Ovary (tissue), 9 donors: Measurements from ENCODE around the gene PRKD3. TPM values are rescaled to one million over a fixed set of nuclear protein-coding genes. Genes with fewer than 3 reads are reported as not detected.

Experiments
- DNase-seq, 5 donors: peaks; one replicate each; pipeline ENCODE4 v3.0.0-alpha.2; 2019 to 2020
- H3K27ac ChIP-seq, 2 donors: fragments of 200-600 bp; one replicate each; pipeline versions ENCODE4 v1.5.1 to v1.8.0; 2019 to 2022
- H3K27me3 ChIP-seq: fragments of 200-600 bp; one replicate; pipeline ENCODE4 v1.8.0; 2022
- H3K36me3 ChIP-seq: fragments of 200-600 bp; sonication (generic); one replicate; pipeline ENCODE4 v1.5.1; 2019
- H3K4me1 ChIP-seq: one replicate; pipeline ENCODE4 v1.8.1; 2013; ENCODE audit warnings: mild to moderate bottlenecking, moderate library complexity; ENCODE audit not compliant: insufficient read depth
- H3K4me3 ChIP-seq: fragments of 200-600 bp; sonication (generic); one replicate; pipeline ENCODE4 v1.5.1; 2017
- H3K9me3 ChIP-seq, 2 donors: fragments of 200-600 bp in 1 of 2; sonication (generic) in 1 of 2; one replicate each; pipeline versions ENCODE4 v1.5.1 to v1.8.1; 2013 to 2019; ENCODE audit warnings: mild to moderate bottlenecking in 1 of 2, moderate library complexity in 1 of 2
- EP300 ChIP-seq: sonication (generic); formaldehyde crosslinking; IDR thresholded peaks from one replicate; pipeline ENCODE4 v1.6.1; 2017; ENCODE audit warnings: antibody characterized with exemption
- POLR2A ChIP-seq: fragments of 450-650 bp; IDR thresholded peaks from one replicate; pipeline ENCODE4 v1.6.1; 2017; ENCODE audit warnings: antibody characterized with exemption, mild to moderate bottlenecking, moderate library complexity
- WGBS, 3 donors: extraction: QIAGEN DNeasy Blood & Tissue Kit in 1 of 3; methylation state at CpG; one replicate each; pipeline versions ENCODE4 v1.1.5 to v1.1.7; 2013 to 2017; 5-methylcytosine and 5-hydroxymethylcytosine counted together
- intact Hi-C, 4 donors: fragments of 100-400 bp; cut with DNase I; formaldehyde crosslinking; loops; one replicate each; pipeline versions ENCODE4 v1.11.0 to v1.15.1; 2022 to 2023
- polyA plus RNA-seq, 2 donors: library from polyadenylated mRNA; stranded (reverse); fragments of 200-250 nt in 1 of 2; fragments of 350-450 nt in 1 of 2; fragmentation: Illumina TruSeq in 1 of 2; extraction: RNeasy Lipid Tissue Mini Kit (QIAGEN cat#74804) in 1 of 2; gene quantifications; one replicate each; pipeline ENCODE4 v1.2.3, GENCODE V29; 2013 to 2014
- total RNA-seq, 7 donors: library from RNA; depleted of rRNA in 2 of 7; stranded (reverse); fragments of >200 nt in 2 of 7; fragmentation: NEBNext Ultra II Directional in 3 of 7; extraction: Animal tissue kit (Norgen Biotek cat#: 25700) in 3 of 7; gene quantifications; one replicate each; pipeline versions ENCODE4 v1.1.0 to v1.2.4, GENCODE V29; 2016 to 2023
- TF ChIP-seq, protein P1 (sequence below), 3 donors: fragments of 450-650 bp in 2 of 3; fragments of 200-600 bp in 1 of 3; IDR thresholded peaks; one replicate each; pipeline versions ENCODE4 v1.5.1 to v1.8.0; 2016 to 2022; ENCODE audit warnings: antibody characterized with exemption in 3 of 3, mild to moderate bottlenecking in 1 of 3
- donor health status: DM: no; HTN: no; CAD: no; lungs with moderate emphysema.
- donor health status: DM: no; HTN: no; CAD: no.
- donor health status: Bipolar disorder and iron deficiency.
- donor health status: DM: yes; HTN: yes; CAD: no.
- donor health status: DM: no; HTN: no; CAD: no.
- donor health status: DM: yes; HTN: yes; CAD: no.

PRKD3 gene
- total and polyA plus RNA-seq, 9 donors, result 13.7 to 48.8 (median 38.5) TPM

DNA sequence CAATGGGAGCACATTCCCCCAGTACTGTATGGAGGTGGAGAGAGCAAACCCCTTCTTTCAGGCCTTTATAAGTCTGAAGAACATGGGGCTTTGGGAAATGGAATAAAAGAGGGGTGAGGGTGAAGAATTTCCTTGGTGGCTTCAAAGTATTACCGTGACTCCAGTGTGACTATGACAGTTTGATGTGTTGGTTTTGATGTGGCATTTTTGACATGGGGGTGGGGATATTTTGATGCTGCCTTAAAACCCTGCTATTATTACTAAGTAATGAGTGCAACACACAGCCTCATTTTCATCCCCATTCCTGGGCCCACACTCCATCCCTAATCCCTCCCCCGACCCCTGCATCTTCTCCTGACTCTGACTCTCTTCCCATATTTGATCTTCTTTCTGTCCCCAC lies 43.4 kb upstream of the PRKD3 start:
- Histone ChIP-seq H3K9me3 (no peaks in the 10 kb centered on the region), H3K27me3 (no peaks in the 10 kb centered on the region), H3K4me1 (no peaks in the 10 kb centered on the region), H3K27ac (no peak overlapping the region), H3K36me3 (no peaks in the 10 kb centered on the region), H3K4me3 (no peak overlapping the region)
- no peak for DNase-seq
- intact Hi-C loops, result no loop called here
- WGBS, 3 donors, result 93 to 98% (median 97%) methylated on average over 2 of the region's 2 CpGs
- TF ChIP-seq EP300 (no peak), POLR2A (no peak)
- TF ChIP-seq, protein P1, sequence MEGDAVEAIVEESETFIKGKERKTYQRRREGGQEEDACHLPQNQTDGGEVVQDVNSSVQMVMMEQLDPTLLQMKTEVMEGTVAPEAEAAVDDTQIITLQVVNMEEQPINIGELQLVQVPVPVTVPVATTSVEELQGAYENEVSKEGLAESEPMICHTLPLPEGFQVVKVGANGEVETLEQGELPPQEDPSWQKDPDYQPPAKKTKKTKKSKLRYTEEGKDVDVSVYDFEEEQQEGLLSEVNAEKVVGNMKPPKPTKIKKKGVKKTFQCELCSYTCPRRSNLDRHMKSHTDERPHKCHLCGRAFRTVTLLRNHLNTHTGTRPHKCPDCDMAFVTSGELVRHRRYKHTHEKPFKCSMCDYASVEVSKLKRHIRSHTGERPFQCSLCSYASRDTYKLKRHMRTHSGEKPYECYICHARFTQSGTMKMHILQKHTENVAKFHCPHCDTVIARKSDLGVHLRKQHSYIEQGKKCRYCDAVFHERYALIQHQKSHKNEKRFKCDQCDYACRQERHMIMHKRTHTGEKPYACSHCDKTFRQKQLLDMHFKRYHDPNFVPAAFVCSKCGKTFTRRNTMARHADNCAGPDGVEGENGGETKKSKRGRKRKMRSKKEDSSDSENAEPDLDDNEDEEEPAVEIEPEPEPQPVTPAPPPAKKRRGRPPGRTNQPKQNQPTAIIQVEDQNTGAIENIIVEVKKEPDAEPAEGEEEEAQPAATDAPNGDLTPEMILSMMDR (IDR thresholded peaks at IDR 0.05), result no peak

DNA sequence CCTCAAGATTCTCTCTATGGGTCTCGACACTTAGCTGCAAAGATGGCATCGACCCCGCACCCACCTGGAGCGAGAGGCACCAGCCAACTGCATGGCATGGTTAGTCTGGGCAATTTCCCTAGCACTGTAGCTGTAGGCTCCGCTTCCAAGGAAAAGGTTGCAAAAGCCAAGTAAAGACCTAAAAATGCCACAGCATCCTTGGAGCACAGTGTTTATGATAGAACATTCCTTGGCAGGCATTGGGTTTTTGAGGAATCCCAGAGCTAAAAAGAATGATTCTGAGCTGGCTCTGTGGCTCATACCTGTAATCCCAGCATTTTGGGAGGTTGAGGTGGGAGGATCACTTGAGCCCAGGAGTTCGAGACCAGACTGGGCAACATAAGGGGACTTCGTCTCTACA lies 42.7 kb upstream of the PRKD3 start:
- Histone ChIP-seq H3K27ac (no peak overlapping the region), H3K27me3 (no peaks in the 10 kb centered on the region), H3K9me3 (no peaks in the 10 kb centered on the region), H3K36me3 (no peaks in the 10 kb centered on the region), H3K4me3 (no peak overlapping the region), H3K4me1 (no peaks in the 10 kb centered on the region)
- WGBS, 3 donors, result 92 to 93% (median 92%) methylated on average over 7 of the region's 7 CpGs
- intact Hi-C loops, result no loop called here
- no peak for DNase-seq
- TF ChIP-seq, protein P1 (IDR thresholded peaks at IDR 0.05), result no peak
- TF ChIP-seq POLR2A (no peak), EP300 (no peak)

DNA sequence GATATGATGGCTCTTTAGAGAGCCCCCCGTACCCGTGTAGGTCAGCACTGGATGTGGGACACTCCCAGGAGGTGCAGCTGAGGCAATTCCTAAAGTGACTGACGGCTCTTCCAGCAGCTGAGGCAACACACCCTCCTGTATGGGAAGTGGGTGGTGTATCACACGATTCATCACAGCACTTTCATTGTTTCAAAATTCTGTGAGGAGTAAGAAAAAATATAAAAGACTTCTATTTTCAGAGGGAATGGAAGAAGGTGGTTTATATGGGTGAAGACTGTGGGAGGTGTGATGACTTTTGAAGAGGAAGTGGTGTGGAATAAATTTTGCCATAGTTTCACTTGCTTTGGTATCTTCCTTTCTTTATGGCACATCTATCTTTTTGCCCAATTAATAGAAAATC lies 42.1 kb upstream of the PRKD3 start:
- Histone ChIP-seq H3K36me3 (no peaks in the 10 kb centered on the region), H3K4me3 (no peak overlapping the region), H3K27ac (no peak overlapping the region), H3K4me1 (no peaks in the 10 kb centered on the region), H3K9me3 (no peaks in the 10 kb centered on the region), H3K27me3 (no peaks in the 10 kb centered on the region)
- WGBS, 3 donors, result 72 to 76% (median 73%) methylated on average over 4 of the region's 4 CpGs
- DNase-seq, result no peak
- intact Hi-C loops, result no loop called here
- TF ChIP-seq POLR2A (no peak), EP300 (no peak)

DNA sequence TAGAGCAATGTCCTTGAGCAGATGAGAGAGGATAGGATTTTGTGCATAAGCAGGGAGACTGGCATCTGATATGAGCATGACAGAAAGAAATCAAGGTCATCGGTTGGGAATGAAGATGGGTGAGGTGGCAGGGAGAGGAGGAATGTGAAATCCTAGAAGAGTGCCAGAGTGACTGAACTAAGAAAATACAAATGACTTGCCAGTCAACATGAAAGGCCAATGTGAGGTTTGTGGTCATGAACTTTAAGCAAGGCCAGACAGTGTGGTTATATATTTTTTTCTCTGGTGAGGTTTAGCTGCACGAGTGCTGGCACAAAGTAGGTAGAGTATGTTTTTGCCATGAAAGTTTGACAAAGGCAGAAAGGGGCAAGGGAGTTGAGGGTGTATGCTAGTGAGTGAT lies 41.0 kb upstream of the PRKD3 start:
- WGBS, 3 donors, result 76 to 85% (median 80%) methylated on average over 2 of the region's 2 CpGs
- intact Hi-C loops, result no loop called here
- no peaks in the 10 kb centered on the region for H3K4me1 ChIP-seq
- H3K4me3 ChIP-seq, result no peak overlapping the region
- no peak for DNase-seq
- H3K36me3 ChIP-seq, result no peaks in the 10 kb centered on the region
- no peak overlapping the region for H3K27ac ChIP-seq
- H3K9me3 ChIP-seq, result no peaks in the 10 kb centered on the region
- H3K27me3 ChIP-seq, result no peaks in the 10 kb centered on the region
- no peak for TF ChIP-seq POLR2A
- TF ChIP-seq, protein P1 (IDR thresholded peaks at IDR 0.05), result no peak
- no peak for TF ChIP-seq EP300

GRCh38 chr2:37364351-37364750 lies 39.7 kb upstream of the PRKD3 start:
- H3K27me3 ChIP-seq, result no peaks in the 10 kb centered on the region
- no peak overlapping the region for H3K4me3 ChIP-seq
- intact Hi-C loops, result no loop called here
- 88 to 95% (median 94%) methylated on average over 6 of the region's 6 CpGs for WGBS, 3 donors
- TF ChIP-seq, protein P1 (IDR thresholded peaks at IDR 0.05), result no peak
- no peak for DNase-seq
- no peaks in the 10 kb centered on the region for H3K36me3 ChIP-seq
- H3K4me1 ChIP-seq, result no peaks in the 10 kb centered on the region
- H3K9me3 ChIP-seq, result no peaks in the 10 kb centered on the region
- H3K27ac ChIP-seq, result no peak overlapping the region
